GM21447 (cell line): ENCODE data around the gene CARM1.
A peak's percentile ranks its signal among the peaks of the same experiment; 100 is the strongest.
"Not testable (repeated sequence)": the region's sequence is repeated elsewhere in the genome, so short reads cannot be mapped to it uniquely, and the experiment has no call there.

Experiments used
- ATAC-seq: cut with Tn5 transposase; IDR thresholded peaks from one replicate; pipeline ENCODE4 v1.9.1; 2021; ENCODE audit not compliant: unreplicated experiment

CARM1 gene

GRCh38 chr19:10872546-10873107, 1.3 kb downstream of the CARM1 start:
- ATAC-seq: no peak

GRCh38 chr19:10874024-10874423, 2.7 kb downstream of the CARM1 start:
- ATAC-seq: no peak

- peak; percentile 65 for ATAC-seq
Measured at GRCh38 chr19:10876459-10877240, 5.3 kb downstream of the CARM1 start.

- ATAC-seq: not testable (repeated sequence)
Measured at GRCh38 chr19:10877608-10878007, 6.3 kb downstream of the CARM1 start.

- no peak for ATAC-seq
Measured at GRCh38 chr19:10878253-10878652, 6.9 kb downstream of the CARM1 start.

GRCh38 chr19:10881403-10882107, 10.2 kb downstream of the CARM1 start:
- ATAC-seq: no peak

GRCh38 chr19:10882108-10882457, 10.7 kb downstream of the CARM1 start:
- ATAC-seq: no peak

- no peak for ATAC-seq
Measured at GRCh38 chr19:10884274-10884673, 12.9 kb downstream of the CARM1 start.

- ATAC-seq: no peak
Measured at GRCh38 chr19:10885201-10886169, 14.1 kb downstream of the CARM1 start.

- ATAC-seq: no peak
Measured at GRCh38 chr19:10887616-10888367, 16.4 kb downstream of the CARM1 start.

GRCh38 chr19:10888421-10888866, 17.1 kb downstream of the CARM1 start:
- no peak for ATAC-seq

- no peak for ATAC-seq
Measured at GRCh38 chr19:10889880-10890279, 18.5 kb downstream of the CARM1 start.

GRCh38 chr19:10891405-10892086, 20.2 kb downstream of the CARM1 start:
- no peak for ATAC-seq

- no peak for ATAC-seq
Measured at GRCh38 chr19:10892256-10892655, 20.9 kb downstream of the CARM1 start.

- ATAC-seq: no peak
Measured at GRCh38 chr19:10894911-10895213, 23.5 kb downstream of the CARM1 start.

GRCh38 chr19:10895363-10895762, 24.0 kb downstream of the CARM1 start:
- ATAC-seq: no peak

GRCh38 chr19:10895920-10896319, 24.6 kb downstream of the CARM1 start:
- ATAC-seq: no peak

GRCh38 chr19:10896851-10897526, 25.6 kb downstream of the CARM1 start:
- ATAC-seq: no peak

GRCh38 chr19:10898633-10899032, 27.3 kb downstream of the CARM1 start:
- no peak for ATAC-seq
